ENCODE data around the gene NR3C2.

DNA sequence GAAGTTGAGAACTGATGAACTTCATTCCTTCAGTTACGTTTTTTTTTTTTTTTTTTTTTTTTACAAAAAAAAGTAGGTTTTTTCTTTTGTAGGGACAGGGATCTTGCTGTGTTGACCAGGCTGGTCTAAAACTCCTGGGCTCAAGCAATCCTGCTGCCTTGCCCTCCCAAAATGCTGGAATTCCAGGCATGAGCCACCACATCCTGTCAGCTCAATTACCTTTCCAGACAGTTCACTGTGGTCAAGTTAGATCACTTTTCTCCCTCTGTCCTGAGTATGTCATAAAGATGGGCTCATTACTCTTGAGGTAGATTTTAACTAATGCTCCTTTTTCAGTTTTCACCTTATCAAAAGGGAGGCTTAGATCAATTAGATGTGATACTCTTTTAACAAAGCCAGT, 10.8 kb upstream of the NR3C2 start:
- TF ChIP-seq ZC3H10 (CRISPR knock-in tag; IDR thresholded peaks at IDR 0.05): no peak
- no peak for TF ChIP-seq PATZ1 (CRISPR knock-in tag; IDR thresholded peaks at IDR 0.05; ENCODE audit: borderline replicate concordance)
- TF ChIP-seq RARB (CRISPR knock-in tag; IDR thresholded peaks at IDR 0.05): no peak
- TF ChIP-seq, protein P1, sequence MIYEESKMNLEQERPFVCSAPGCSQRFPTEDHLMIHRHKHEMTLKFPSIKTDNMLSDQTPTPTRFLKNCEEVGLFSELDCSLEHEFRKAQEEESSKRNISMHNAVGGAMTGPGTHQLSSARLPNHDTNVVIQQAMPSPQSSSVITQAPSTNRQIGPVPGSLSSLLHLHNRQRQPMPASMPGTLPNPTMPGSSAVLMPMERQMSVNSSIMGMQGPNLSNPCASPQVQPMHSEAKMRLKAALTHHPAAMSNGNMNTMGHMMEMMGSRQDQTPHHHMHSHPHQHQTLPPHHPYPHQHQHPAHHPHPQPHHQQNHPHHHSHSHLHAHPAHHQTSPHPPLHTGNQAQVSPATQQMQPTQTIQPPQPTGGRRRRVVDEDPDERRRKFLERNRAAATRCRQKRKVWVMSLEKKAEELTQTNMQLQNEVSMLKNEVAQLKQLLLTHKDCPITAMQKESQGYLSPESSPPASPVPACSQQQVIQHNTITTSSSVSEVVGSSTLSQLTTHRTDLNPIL (CRISPR knock-in tag; IDR thresholded peaks at IDR 0.05; ENCODE audit: low read depth): no peak
- no peak for TF ChIP-seq ZNF565 (CRISPR knock-in tag; conservative IDR thresholded peaks at IDR 0.05; ENCODE audit: low read depth)
- TF ChIP-seq OSR1 (CRISPR knock-in tag; IDR thresholded peaks at IDR 0.05): no peak
